HG02623 (cell line): ENCODE data around the gene MFSD6.
"Not testable (repeated sequence)": the region's sequence is repeated elsewhere in the genome, so short reads cannot be mapped to it uniquely, and the experiment has no call there.

Experiments used
- ATAC-seq: cut with Tn5 transposase; IDR thresholded peaks from one replicate; pipeline ENCODE4 v1.9.1; 2021; ENCODE audit warnings: moderate library complexity; ENCODE audit not compliant: unreplicated experiment

The MFSD6 gene

DNA sequence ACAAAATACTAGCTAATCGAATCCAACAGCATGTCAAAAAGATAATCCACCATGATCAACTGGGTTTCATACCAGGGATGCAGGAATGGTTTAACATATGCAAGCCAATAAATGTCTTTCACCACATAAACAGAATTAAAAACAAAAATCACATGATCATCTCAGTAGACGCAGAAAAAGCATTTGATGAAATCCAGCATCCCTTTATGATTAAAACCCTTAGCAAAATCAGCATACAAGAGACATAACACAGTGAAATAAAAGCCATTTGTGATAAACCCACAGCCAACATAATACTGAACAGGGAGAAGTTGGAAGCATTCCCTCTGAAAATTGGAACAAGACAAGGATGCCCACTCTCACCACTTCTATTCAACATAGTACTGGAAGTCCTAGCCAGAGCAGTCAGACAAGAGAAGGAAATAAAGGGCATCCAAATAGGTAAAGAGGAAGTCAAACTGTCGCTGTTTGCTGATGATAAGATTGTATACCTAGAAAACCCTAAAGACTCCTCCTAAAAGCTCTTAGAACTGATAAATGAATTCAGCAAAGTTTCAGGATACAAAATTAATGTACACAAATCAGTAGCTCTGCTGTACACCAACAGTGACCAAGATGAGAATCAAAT is 86.6 kb downstream of the MFSD6 start:
- not testable (repeated sequence) for ATAC-seq

DNA sequence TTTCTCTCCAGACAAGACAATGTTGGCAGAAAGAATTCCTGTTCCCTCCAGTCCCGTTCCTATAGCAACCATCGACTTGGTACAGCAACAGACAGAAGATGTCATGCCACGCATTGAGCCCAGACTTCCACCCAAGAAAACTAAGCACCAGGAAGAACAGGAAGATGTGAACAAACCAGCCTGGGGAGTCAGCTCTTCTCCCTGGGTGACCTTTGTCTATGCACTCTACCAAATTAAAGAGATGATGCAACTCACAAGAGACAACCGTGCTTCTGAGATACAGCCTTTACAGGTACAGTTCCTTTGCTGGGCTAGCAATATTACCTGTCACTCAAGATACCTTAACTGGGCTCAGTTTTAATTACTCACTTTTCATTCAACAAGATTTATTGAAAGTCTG is 89.3 kb downstream of the MFSD6 start:
- no peak for ATAC-seq

- no peak for ATAC-seq
Measured at GRCh38 chr2:190499273-190499672, 91.1 kb downstream of the MFSD6 start.

DNA sequence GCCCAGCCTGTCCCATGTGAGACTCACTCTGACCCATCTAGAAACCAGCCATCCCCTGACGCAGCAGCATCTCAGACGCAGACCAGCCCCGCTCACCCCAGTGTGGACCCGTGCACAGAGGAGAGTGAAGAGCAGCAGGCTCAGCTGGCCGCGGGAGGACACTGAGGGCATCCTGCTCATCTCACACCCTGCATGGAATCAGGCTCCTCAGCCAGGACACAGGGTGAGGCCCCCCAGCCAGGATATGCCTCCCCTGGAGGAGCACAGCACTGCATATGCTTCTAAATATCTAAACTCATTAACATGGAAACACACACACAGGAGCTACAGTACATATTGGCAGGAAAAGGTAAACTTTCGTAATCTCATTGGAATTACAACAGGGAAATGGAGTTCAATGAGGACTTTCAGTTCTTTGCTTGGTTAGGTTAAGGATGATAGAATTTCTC is 91.9 kb downstream of the MFSD6 start:
- ATAC-seq: no peak

DNA sequence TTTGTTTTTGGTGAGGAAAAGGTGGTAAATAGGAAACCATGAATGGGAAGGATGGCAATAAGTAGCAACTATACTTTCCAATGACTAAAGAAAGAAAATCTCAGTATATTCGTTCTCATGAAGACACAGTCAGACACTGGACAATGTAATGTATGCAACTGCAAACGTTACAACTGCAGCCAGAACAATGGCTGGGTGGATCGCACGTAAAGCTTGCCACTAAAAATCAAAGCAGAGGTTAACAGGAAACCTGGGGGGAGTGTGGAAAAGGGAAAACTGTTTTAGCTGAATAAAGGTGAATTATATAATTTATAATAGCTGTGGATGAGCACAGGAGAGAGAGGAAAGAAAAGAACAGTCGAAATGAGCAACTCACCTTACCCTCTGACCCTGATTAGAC is 93.1 kb downstream of the MFSD6 start:
- no peak for ATAC-seq

DNA sequence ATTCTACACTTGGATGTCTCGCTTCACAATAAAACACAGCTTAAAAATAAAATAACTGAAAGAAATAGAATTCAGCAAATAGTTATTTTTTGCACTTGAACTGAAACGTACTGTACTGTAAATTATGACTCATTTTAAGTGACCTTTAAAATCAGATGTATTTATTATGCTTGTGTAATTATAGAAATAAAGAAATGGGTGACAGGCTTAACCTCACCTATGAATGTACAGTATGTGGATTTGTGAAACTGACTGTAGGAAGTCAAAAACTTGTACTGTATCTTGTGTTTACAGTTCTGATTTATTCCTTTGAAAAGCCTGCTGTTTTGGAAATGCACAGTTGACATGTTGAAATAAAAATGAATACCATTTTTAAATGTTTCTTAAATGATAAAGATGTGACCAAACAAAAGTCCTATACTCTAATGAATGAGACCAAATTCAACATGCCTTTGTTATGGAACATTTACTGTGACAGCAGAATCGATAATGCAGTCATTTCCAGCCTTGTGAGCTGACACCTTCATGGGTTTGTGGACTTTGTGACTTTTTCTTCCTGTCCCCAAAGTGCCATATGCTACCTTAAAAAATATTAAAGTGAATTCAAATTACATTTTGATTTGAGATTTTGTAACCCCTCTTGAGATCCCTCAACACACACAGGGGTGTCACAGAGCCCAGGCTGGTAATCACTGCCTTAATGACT is 93.7 kb downstream of the MFSD6 start:
- ATAC-seq: no peak

GRCh38 chr2:190503088-190503487 is 94.9 kb downstream of the MFSD6 start:
- no peak for ATAC-seq

GRCh38 chr2:190504912-190505311 is 96.8 kb downstream of the MFSD6 start:
- no peak for ATAC-seq

GRCh38 chr2:190505696-190506095 is 97.5 kb downstream of the MFSD6 start:
- no peak for ATAC-seq

GRCh38 chr2:190506666-190507065 is 98.5 kb downstream of the MFSD6 start:
- ATAC-seq: no peak

GRCh38 chr2:190507135-190507534 is 99.0 kb downstream of the MFSD6 start:
- no peak for ATAC-seq

DNA sequence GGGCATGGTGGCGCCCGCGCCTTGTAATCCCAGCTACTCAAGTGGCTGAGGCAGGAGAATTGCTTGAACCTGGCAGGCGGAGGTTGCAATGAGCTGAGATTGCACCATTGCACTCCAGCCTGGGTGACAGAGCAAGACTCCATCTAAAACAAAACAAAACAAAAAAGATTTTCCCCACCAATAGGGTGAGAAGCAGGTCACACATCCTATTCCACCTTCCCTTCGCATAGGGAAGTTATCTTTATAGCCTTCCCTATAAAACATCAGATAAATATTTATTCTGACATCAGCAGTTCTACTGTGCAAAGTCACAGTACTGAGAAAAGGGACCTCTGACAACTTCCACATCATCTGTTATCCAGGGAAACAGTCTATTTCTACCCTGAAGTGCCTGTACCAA is 101.7 kb downstream of the MFSD6 start:
- not testable (repeated sequence) for ATAC-seq

GRCh38 chr2:190511104-190511503 is 102.9 kb downstream of the MFSD6 start:
- ATAC-seq: no peak

DNA sequence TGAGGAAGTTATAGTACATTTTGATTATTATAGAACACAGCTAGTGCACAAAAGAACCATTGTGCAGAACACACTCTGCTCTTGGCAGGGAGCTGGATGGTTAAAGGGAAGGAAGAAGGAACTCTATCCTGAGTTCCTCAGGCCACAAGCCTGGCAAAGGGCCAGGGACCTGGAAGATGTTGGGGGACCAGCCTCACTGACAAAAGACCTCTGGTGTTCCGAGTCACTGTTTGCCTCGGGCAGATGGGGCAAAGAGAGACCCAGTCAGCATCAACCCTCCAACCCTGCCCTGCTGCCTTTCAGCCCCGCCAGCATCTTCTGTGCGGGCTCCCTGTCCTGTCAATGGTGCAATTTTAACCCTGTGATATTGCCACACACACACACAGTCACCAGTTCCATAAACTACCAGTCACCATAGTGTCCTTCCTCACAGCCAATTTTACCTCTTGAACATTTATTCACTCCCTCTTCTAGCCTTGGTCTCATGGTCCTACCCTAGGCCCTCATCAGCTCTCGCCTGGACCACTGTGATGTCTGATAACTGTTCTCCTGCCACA is 104.5 kb downstream of the MFSD6 start:
- no peak for ATAC-seq

DNA sequence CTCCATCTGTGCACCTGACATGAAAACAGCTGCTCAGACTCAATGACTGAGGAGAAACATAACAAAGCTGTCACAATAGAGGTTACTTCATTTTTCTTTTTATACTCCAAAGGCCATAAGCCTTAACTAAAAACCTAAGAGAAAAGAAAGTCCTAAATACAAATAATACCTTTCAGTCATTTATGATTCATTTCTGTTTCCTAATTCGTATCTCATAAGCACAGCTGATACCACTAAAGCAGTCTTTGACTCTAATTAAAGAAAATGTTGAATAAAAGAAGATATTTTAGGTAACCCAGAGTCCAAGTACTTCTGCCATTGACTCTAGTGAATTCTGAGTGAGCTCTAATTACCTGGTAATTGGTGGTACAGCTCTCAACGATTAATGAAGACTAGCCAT is 105.7 kb downstream of the MFSD6 start:
- ATAC-seq: no peak

GRCh38 chr2:190514676-190515075 is 106.5 kb downstream of the MFSD6 start:
- ATAC-seq: no peak

- no peak for ATAC-seq
Measured at GRCh38 chr2:190515687-190516086, 107.5 kb downstream of the MFSD6 start.

- ATAC-seq: no peak
Measured at GRCh38 chr2:190517468-190517867, 109.3 kb downstream of the MFSD6 start.

- ATAC-seq: no peak
Measured at GRCh38 chr2:190519975-190520767, 112.0 kb downstream of the MFSD6 start.

DNA sequence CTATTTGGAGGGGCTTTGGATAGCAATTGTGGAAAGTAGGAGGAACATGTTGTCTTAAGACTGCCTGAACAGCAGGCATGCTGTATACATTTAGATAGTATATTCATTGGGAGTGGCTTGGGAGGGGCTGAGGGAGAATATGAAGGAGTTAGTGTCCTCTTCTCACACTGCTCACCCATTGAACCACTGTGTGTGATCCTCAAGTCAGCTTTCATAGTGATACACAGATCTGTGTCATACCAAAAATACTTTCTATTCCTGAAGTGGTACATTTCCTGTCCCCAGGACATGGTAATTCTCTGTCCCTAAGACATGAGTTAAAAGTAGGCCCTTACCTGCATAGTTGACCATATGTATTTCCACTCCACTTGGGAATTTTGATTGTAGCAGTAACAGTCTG is 116.8 kb downstream of the MFSD6 start:
- no peak for ATAC-seq

DNA sequence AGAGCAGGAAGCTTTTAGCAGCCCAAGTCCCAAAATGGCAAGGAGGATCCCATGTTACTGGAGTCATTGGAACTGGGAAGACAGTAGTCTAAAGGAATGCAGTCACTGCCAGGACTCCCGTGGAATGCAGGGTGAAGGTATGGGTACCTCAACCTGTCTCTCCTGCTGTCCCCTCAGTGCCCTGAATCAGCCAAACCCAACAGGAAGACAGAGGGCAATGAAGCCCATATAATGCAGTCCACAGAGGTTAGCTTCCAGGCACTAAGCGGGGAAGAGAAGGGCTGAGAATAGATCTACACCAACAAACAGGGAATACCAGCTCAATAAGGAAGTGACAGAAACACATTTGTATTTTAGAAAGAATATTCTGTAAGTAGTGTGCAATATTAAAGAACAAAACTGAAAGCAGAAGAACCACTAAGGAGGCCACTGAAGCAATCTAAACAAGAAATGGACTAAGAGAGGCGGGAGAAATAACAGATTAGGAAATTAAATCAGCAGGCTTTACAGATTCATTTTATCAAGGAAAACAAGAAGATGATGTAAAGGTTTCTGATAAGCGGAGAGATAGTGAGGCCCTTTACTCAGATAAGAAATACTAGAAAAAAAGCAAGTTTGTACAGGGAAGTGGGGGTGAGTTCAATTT is 118.1 kb downstream of the MFSD6 start:
- ATAC-seq: no peak
